Lower leg skin (tissue), 3 donors: ENCODE measurements around the gene SLC5A5.

Source experiments
- CTCF ChIP-seq, 3 donors: fragments of 450-650 bp; IDR thresholded peaks; one replicate each; pipeline ENCODE4 v1.5.1; 2016; ENCODE audit warnings: antibody characterized with exemption in 3 of 3, mild to moderate bottlenecking in 3 of 3, moderate library complexity in 2 of 3
- POLR2A ChIP-seq, 2 donors: fragments of 450-650 bp; IDR thresholded peaks; one replicate each; pipeline ENCODE4 v1.6.1; 2016 to 2017; ENCODE audit warnings: antibody characterized with exemption in 2 of 2, mild to moderate bottlenecking in 1 of 2, moderate library complexity in 1 of 2

- no peak for TF ChIP-seq POLR2A (IDR thresholded peaks at IDR 0.05)
- TF ChIP-seq CTCF (IDR thresholded peaks at IDR 0.05): no peak
Observed at GRCh38 chr19:17866964-17867486, 4.7 kb upstream of the SLC5A5 start.
